Neural cell (in vitro differentiated cells): ENCODE measurements around the gene HBE1. TPM values are rescaled to one million over a fixed set of nuclear protein-coding genes. Genes with fewer than 3 reads are reported as not detected.
"Not testable (repeated sequence)": the region's sequence is repeated elsewhere in the genome, so short reads cannot be mapped to it uniquely, and the experiment has no call there.

Experiments
- H2AFZ ChIP-seq: fragments of 200-600, 300-800 bp; sonication (generic), shearing (Covaris generic); 2 replicates; pipeline ENCODE4 v1.6.0; 2014; ENCODE audit warnings: low read depth, mild to moderate bottlenecking, antibody characterized with exemption, low read length, moderate library complexity
- H3F3A ChIP-seq: fragments of 200-600 bp; shearing (Covaris generic); 2 replicates; pipeline ENCODE4 v1.6.1; 2016; ENCODE audit warnings: mild to moderate bottlenecking, moderate library complexity, mixed read lengths, antibody characterized with exemption, low read length; ENCODE audit not compliant: insufficient read depth, poor library complexity, severe bottlenecking
- H3K27ac ChIP-seq: fragments of 200-600, 300-800 bp; sonication (generic), shearing (Covaris generic); 2 replicates; pipeline ENCODE4 v1.5.1; 2014; ENCODE audit warnings: mild to moderate bottlenecking, low read length, moderate library complexity
- H3K27me3 ChIP-seq: fragments of 300-800, 200-600 bp; sonication (generic), shearing (Covaris generic); 2 replicates; pipeline ENCODE4 v1.6.0; 2014; ENCODE audit warnings: mild to moderate bottlenecking, low read depth, low read length, moderate library complexity; ENCODE audit not compliant: insufficient read depth
- H3K36me3 ChIP-seq: fragments of 300-800, 200-600 bp; sonication (generic), shearing (Covaris generic); 2 replicates; pipeline ENCODE4 v1.5.1; 2014; ENCODE audit warnings: mild to moderate bottlenecking, antibody characterized with exemption, low read length, moderate library complexity; ENCODE audit not compliant: insufficient read depth
- H3K4me2 ChIP-seq: fragments of 300-800, 200-600 bp; sonication (generic), shearing (Covaris generic); 2 replicates; pipeline ENCODE4 v1.6.0; 2014; ENCODE audit warnings: mild to moderate bottlenecking, low read length
- H3K4me3 ChIP-seq: fragments of 300-800, 200-600 bp; sonication (generic), shearing (Covaris generic); 2 replicates; pipeline ENCODE4 v1.5.1; 2014; ENCODE audit warnings: mild to moderate bottlenecking, low read length, moderate library complexity
- H3K79me2 ChIP-seq: fragments of 200-600 bp; shearing (Covaris generic); replicated peaks from 2 replicates; pipeline ENCODE4 v1.6.0; 2014; ENCODE audit warnings: mild to moderate bottlenecking, low read length, moderate library complexity; ENCODE audit not compliant: insufficient read depth
- H3K9ac ChIP-seq: fragments of 300-800, 200-600 bp; sonication (generic), shearing (Covaris generic); 2 replicates; pipeline ENCODE4 v1.6.1; 2016; ENCODE audit warnings: mild to moderate bottlenecking, low read length, mixed read lengths
- H3K9me2 ChIP-seq: fragments of 200-600 bp; shearing (Covaris generic); 2 replicates; pipeline ENCODE4 v1.6.1; 2016; ENCODE audit warnings: mild to moderate bottlenecking, low read length, mixed read lengths; ENCODE audit not compliant: insufficient read depth
- H3K9me3 ChIP-seq: fragments of 200-600, 300-800 bp; sonication (generic), shearing (Covaris generic); 2 replicates; pipeline ENCODE4 v1.6.1; 2016; ENCODE audit warnings: mild to moderate bottlenecking, mixed run types, low read length, moderate library complexity, mixed read lengths
- H4K20me1 ChIP-seq: fragments of 200-600 bp; shearing (Covaris generic); 2 replicates; pipeline ENCODE4 v1.6.1; 2016; ENCODE audit warnings: mild to moderate bottlenecking, mixed run types; ENCODE audit not compliant: insufficient read depth
- EP300 ChIP-seq: fragments of 450-650 bp; conservative IDR thresholded peaks from 2 replicates; pipeline ENCODE4 v1.6.1; 2014; ENCODE audit warnings: antibody characterized with exemption, mild to moderate bottlenecking, moderate library complexity; ENCODE audit not compliant: poor library complexity, severe bottlenecking
- EZH2 ChIP-seq: fragments of 200-600, 300-800 bp; shearing (Covaris generic), sonication (generic); IDR thresholded peaks from 2 replicates; pipeline ENCODE4 v1.6.1; 2014; ENCODE audit warnings: antibody characterized with exemption, low read length, borderline replicate concordance, mild to moderate bottlenecking; ENCODE audit not compliant: insufficient read depth, poor library complexity, severe bottlenecking
- MXI1 ChIP-seq: fragments of 450-650 bp; conservative IDR thresholded peaks from 2 replicates; pipeline ENCODE4 v1.6.1; 2014; ENCODE audit warnings: antibody characterized with exemption, mild to moderate bottlenecking; ENCODE audit not compliant: poor library complexity, severe bottlenecking
- POLR2AphosphoS5 ChIP-seq: IDR thresholded peaks from 2 replicates; pipeline ENCODE4 v1.6.1; 2012
- RAD21 ChIP-seq: fragments of 450-650 bp; conservative IDR thresholded peaks from 2 replicates; pipeline ENCODE4 v1.6.1; 2014; ENCODE audit warnings: antibody characterized with exemption, mild to moderate bottlenecking, moderate library complexity
- SMC3 ChIP-seq: fragments of 450-650 bp; conservative IDR thresholded peaks from 2 replicates; pipeline ENCODE4 v1.6.1; 2014; ENCODE audit warnings: antibody characterized with exemption, mild to moderate bottlenecking, moderate library complexity; ENCODE audit not compliant: poor library complexity
- TAF1 ChIP-seq: IDR thresholded peaks from 2 replicates; pipeline ENCODE4 v1.6.1; 2012; ENCODE audit warnings: low read depth
- polyA minus RNA-seq: library from RNA; depleted of rRNA, polyadenylated mRNA; stranded (reverse); fragments of >200 nt; gene quantifications from 2 replicates; pipeline ENCODE4 v1.2.3, GENCODE V29; 2014
- polyA plus RNA-seq: library from polyadenylated mRNA; depleted of rRNA; stranded (reverse); fragments of >200 nt; gene quantifications from 2 replicates; pipeline ENCODE4 v1.2.3, GENCODE V29; 2014
- TF ChIP-seq, protein P1 (sequence below): fragments of 450-650 bp; IDR thresholded peaks from 2 replicates; pipeline ENCODE4 v1.5.1; 2014; ENCODE audit warnings: antibody characterized with exemption, mild to moderate bottlenecking, moderate library complexity; ENCODE audit not compliant: poor library complexity, severe bottlenecking
- TF ChIP-seq, protein P2 (sequence below): IDR thresholded peaks from 2 replicates; pipeline ENCODE4 v1.6.1; 2012; ENCODE audit warnings: borderline replicate concordance

Gene HBE1
- not detected in 2 replicates for polyA plus RNA-seq
- not detected in 2 replicates for polyA minus RNA-seq

DNA sequence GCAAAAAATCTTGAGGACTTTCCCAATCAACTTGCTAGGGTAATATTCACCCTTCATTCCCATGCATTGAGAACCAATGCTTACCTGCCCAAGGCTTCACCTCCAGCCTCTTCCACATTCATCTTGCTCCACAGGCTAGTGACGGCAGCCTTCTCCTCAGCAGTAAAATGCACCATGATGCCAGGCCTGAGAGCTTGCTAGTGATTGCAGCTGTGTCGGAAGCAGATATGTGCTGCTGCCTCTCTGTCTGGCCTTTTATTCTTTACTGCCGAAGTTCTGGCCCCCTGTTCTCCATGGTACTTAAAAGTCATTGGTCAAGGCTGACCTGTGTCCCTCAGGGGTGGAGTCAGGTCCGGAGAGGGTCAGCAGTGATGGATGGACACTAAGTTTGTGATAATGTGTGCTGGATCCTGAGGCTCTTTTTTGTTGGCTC, at the start of gene HBE1:
TSS of gene HBE1 (minus strand) at position 231 of the 433 bp plus-strand sequence. CDS start at position 176, 55 bp downstream.
- Histone ChIP-seq H3K9me2 (no peaks in the 10 kb centered on the region), H3K36me3 (no peaks in the 10 kb centered on the region), H3K9me3 (no peaks in the 10 kb centered on the region), H3K27me3 (no peaks in the 10 kb centered on the region), H2AFZ (no peak within 1 kb of the TSS), H3K79me2 (no peaks in the 10 kb centered on the region), H3K9ac (no peak within 1 kb of the TSS), H3K4me3 (no peak within 1 kb of the TSS), H3K4me2 (no peak within 1 kb of the TSS), H4K20me1 (no peaks in the 10 kb centered on the region), H3F3A (no peaks in the 10 kb centered on the region), H3K27ac (no peak within 1 kb of the TSS)
- no peak for TF ChIP-seq POLR2AphosphoS5
- no peak for TF ChIP-seq EP300
- TF ChIP-seq, protein P1, sequence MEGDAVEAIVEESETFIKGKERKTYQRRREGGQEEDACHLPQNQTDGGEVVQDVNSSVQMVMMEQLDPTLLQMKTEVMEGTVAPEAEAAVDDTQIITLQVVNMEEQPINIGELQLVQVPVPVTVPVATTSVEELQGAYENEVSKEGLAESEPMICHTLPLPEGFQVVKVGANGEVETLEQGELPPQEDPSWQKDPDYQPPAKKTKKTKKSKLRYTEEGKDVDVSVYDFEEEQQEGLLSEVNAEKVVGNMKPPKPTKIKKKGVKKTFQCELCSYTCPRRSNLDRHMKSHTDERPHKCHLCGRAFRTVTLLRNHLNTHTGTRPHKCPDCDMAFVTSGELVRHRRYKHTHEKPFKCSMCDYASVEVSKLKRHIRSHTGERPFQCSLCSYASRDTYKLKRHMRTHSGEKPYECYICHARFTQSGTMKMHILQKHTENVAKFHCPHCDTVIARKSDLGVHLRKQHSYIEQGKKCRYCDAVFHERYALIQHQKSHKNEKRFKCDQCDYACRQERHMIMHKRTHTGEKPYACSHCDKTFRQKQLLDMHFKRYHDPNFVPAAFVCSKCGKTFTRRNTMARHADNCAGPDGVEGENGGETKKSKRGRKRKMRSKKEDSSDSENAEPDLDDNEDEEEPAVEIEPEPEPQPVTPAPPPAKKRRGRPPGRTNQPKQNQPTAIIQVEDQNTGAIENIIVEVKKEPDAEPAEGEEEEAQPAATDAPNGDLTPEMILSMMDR = no peak
- TF ChIP-seq, protein P2, sequence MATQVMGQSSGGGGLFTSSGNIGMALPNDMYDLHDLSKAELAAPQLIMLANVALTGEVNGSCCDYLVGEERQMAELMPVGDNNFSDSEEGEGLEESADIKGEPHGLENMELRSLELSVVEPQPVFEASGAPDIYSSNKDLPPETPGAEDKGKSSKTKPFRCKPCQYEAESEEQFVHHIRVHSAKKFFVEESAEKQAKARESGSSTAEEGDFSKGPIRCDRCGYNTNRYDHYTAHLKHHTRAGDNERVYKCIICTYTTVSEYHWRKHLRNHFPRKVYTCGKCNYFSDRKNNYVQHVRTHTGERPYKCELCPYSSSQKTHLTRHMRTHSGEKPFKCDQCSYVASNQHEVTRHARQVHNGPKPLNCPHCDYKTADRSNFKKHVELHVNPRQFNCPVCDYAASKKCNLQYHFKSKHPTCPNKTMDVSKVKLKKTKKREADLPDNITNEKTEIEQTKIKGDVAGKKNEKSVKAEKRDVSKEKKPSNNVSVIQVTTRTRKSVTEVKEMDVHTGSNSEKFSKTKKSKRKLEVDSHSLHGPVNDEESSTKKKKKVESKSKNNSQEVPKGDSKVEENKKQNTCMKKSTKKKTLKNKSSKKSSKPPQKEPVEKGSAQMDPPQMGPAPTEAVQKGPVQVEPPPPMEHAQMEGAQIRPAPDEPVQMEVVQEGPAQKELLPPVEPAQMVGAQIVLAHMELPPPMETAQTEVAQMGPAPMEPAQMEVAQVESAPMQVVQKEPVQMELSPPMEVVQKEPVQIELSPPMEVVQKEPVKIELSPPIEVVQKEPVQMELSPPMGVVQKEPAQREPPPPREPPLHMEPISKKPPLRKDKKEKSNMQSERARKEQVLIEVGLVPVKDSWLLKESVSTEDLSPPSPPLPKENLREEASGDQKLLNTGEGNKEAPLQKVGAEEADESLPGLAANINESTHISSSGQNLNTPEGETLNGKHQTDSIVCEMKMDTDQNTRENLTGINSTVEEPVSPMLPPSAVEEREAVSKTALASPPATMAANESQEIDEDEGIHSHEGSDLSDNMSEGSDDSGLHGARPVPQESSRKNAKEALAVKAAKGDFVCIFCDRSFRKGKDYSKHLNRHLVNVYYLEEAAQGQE = no peak
- no peak for TF ChIP-seq RAD21
- no peak for TF ChIP-seq SMC3
- TF ChIP-seq EZH2 = no peak
- no peak for TF ChIP-seq MXI1

DNA sequence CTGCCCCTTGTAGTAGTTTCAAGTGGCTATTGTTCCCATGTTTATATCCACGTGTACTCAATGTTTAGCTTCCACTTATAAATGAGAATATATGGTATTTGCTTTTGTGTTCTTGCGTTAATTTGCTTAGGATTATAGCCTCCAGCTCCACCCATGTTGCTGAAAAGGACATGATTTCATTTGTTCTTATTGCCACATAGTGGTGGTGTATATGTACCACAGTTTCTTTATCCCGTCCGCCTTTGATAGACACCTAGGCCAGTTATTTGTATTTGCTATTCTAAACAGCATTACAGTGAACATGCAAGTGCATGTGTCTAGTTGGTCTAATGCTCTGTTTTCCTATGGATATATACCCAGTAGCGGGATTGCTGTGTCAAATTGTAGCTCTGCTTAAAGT, 47.5 kb upstream of the HBE1 start:
- Histone ChIP-seq H3K9me3 (no peaks in the 10 kb centered on the region), H3K9ac (no peak overlapping the region), H4K20me1 (no peaks in the 10 kb centered on the region), H3K27me3 (no peaks in the 10 kb centered on the region), H3F3A (no peaks in the 10 kb centered on the region), H3K4me2 (no peak overlapping the region), H3K9me2 (no peaks in the 10 kb centered on the region), H3K27ac (no peak overlapping the region), H3K4me3 (no peak overlapping the region), H3K79me2 (no peaks in the 10 kb centered on the region), H3K36me3 (no peaks in the 10 kb centered on the region), H2AFZ (no peak overlapping the region)
- TF ChIP-seq RAD21 (no peak), TAF1 (no peak), EP300 (no peak), EZH2 (no peak), POLR2AphosphoS5 (no peak), MXI1 (no peak), SMC3 (no peak)
- TF ChIP-seq, protein P2 = no peak
- TF ChIP-seq, protein P1 = no peak

DNA sequence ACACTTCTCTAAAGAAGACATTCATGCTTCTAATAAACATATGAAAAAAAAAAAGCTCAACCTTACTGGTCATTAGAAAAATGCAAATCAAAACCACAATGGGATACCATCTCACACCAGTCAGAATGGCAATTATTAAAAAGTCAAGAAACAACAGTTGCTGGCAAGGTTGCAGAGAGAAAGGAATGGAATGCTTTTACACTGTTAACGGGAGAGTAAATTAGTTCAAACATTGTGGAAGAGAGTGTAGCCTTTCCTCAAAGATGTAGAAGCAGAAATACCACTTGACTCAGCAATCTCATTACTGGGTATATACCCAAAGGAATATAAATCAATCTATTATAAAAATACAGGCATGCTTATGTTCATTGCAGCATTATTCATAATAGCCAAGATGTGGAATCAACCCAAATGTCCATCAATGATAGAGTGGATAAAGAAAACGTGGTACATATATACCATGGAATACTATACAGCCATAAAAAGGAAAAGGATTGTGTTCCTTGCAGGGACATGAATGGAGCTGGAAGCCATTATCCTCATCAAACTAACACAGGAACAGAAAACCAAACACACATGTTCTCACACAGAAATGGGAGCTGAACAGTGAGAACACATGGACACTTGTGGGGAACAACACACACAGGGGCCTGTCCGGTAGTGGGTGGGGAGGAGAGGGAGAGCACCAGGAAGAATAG, 43.7 kb upstream of the HBE1 start:
- H3K9me2 ChIP-seq, H3K79me2 ChIP-seq: not testable (repeated sequence)

More for the DNA sequence above, 43.7 kb upstream of the HBE1 start:
- H3K27me3 ChIP-seq, H3K9ac ChIP-seq, H3K4me3 ChIP-seq, H3K4me2 ChIP-seq, H2AFZ ChIP-seq, H3K9me3 ChIP-seq, H3F3A ChIP-seq, H3K36me3 ChIP-seq, H4K20me1 ChIP-seq, H3K27ac ChIP-seq: not testable (repeated sequence)
